HG03521 (cell line): ENCODE data around the gene CDK5R1.

Experiments
- ATAC-seq: cut with Tn5 transposase; IDR thresholded peaks from one replicate; pipeline ENCODE4 v1.9.1; 2021; ENCODE audit warnings: mild to moderate bottlenecking, moderate library complexity; ENCODE audit not compliant: unreplicated experiment

Gene CDK5R1

DNA sequence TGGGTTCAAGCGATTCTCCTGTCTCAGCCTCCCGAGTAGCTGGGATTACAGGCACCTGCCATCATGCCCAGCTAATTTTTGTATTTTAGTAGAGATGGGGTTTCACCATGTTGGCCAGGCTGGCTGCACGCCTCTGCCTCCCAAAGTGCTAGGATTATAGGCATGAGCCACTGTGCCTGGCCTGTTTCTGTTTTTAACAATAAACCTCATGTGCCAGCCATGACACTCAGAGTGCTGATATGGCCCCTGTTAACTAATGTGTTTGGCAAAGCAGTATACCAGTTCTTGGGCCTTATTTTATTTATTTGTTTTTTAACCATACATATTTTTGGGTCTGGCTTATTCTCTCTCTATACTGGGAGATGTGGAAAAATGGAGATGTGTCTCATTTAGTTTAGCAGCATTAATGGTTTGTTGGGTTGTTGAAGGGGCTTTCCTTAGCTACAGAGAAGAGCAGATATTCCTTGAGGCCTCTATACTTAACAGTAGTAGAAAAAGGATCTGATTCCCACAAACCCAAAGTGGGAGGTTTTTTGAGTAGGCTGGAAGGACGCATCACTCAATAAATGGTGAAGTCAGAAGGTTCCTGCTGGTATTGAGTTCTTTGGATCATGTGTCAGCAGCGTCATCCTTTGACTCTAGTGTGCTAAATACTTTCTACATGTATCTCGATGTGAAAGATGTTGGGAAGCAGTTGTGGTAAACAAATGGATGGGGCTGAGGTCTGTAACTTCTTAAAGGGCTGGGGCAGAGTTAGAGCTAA, 16.2 kb upstream of the CDK5R1 start:
- ATAC-seq, result no peak

GRCh38 chr17:32471652-32472051, 15.1 kb upstream of the CDK5R1 start:
- ATAC-seq, result no peak

DNA sequence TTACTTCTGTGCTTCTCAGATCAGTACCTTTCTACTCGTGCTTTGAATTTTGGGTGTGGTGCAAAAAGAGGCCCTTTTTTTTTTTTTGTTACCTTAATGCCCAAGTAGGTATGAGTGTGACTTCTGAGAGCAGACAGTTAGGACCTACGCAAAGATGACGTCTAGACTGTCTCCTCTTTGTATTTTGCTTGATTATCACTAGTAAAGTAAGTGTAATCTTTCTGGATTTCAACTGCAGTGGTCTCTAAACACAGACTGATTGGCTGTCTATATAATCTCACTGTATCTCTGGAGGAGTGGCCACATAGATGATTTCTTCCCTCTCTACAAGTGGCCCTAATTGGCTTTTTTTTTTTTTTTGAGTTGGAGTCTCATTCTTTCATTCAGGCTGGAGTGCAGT, 11.5 kb upstream of the CDK5R1 start:
- no peak for ATAC-seq

- ATAC-seq, result no peak
Measured at GRCh38 chr17:32477220-32477619, 9.6 kb upstream of the CDK5R1 start.

GRCh38 chr17:32479074-32479617, 7.6 kb upstream of the CDK5R1 start:
- ATAC-seq, result no peak

DNA sequence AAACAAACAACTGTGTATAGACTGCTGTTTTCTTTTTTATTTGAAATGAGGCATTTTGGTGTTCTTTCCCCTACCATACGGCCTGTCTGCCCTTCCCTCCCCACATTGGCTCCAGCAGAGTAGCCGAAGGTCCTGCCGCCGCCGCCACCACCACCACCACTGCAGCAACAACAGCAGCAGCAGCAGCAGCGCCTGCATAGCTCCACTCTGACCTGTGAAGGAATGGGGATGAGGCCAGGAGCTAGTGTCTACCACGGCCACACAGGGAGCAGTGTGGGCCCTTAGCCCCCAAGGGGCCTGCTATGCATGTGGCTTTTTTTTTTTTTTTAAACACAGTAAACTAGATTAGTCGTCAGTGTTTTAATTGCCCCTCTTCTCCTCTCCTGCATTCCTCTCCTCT, 5.6 kb upstream of the CDK5R1 start:
- no peak for ATAC-seq

- no peak for ATAC-seq
Measured at GRCh38 chr17:32482568-32483320, 4.0 kb upstream of the CDK5R1 start.

DNA sequence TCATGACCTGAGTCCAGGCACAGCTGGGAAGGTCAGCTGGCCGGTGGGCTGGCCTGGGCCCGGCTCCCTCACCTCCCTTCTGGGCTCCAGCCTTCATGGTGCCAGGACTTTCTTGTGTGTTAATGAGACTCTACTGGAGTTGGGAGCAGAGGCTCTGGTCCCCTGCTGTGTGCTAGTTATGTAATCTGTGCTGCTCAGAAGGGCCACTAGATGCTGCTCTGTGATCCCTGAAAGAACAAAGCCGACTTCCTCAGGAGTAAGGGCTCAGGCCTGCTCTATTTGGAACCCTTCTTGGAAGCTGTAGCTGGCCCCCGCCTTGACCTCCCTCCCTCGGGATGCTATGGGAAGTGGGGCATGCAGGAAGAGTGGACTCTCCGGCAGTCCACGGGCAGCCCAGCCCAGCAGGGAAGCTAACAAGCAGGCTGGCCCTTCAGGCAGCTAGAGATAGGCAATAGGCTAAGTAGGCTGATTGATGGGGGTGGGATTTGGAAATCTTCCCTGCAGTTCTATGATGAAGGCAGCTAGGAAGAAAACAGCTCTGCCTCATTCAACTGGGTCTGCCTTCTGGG, 3.3 kb upstream of the CDK5R1 start:
- no peak for ATAC-seq

GRCh38 chr17:32484041-32484461, 2.7 kb upstream of the CDK5R1 start:
- no peak for ATAC-seq

DNA sequence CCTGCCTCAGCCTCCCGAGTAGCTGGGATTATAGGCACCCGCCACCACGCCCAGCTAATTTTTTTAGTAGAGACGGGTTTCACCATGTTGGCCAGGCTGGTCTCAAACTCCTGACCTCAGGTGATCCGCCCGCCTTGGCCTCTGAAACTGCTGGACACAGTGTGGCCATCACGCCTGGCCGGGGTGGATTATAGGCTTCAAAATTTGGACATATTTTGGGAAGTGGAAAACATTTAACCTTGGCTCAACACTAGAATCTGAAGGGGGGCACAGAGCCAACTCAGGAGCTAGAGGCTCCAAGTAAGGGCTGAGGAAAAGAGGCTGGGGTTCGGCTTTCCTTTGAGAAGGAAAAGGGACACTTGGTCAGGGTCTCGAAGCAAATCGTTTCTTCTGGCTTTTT, 2.2 kb upstream of the CDK5R1 start:
- no peak for ATAC-seq

GRCh38 chr17:32485261-32486110, 1.3 kb upstream of the CDK5R1 start:
- ATAC-seq, result no peak

GRCh38 chr17:32486111-32486700, 587 bp upstream of the CDK5R1 start:
- ATAC-seq, result peak; percentile 45

DNA sequence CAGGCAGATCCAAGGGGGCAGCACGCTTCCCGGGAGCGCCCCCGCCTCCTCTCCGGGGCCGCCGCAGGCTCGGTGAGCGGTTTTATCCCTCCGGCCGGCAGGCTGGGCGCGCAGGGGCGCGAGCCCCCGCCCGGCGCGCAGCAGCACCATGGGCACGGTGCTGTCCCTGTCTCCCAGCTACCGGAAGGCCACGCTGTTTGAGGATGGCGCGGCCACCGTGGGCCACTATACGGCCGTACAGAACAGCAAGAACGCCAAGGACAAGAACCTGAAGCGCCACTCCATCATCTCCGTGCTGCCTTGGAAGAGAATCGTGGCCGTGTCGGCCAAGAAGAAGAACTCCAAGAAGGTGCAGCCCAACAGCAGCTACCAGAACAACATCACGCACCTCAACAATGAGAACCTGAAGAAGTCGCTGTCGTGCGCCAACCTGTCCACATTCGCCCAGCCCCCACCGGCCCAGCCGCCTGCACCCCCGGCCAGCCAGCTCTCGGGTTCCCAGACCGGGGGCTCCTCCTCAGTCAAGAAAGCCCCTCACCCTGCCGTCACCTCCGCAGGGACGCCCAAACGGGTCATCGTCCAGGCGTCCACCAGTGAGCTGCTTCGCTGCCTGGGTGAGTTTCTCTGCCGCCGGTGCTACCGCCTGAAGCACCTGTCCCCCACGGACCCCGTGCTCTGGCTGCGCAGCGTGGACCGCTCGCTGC, 832 bp downstream of the CDK5R1 start:
- no peak for ATAC-seq

GRCh38 chr17:32488177-32488542, 1.4 kb downstream of the CDK5R1 start:
- ATAC-seq, result no peak

DNA sequence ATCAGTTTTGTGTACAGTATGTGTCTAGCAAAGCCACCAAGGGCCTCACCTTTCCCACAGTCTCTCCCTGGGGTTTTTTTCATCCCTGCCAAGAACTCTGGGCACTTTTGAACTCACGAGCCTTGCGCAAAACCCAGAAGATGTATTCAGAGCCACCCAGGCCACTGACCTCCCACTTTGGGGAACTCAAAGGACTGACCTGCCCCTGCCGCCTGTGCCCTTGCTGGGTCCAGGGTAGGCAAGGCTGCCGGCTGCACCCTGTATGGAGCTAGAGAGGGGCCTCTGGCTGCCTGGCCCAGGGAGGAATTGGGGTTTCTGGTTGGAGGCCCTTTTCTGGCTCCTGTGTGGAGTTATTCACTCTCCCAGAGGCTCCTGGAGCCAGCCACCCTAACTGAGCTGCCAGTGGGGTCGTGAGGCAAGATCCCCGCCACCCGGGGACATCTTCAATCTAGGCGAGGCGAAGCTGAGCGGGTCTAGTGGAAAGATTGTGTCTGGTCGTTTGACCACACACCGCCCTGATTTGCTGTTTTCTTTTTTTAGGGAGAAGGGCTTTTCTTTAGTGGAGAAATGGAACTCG, 1.9 kb downstream of the CDK5R1 start:
- no peak for ATAC-seq

DNA sequence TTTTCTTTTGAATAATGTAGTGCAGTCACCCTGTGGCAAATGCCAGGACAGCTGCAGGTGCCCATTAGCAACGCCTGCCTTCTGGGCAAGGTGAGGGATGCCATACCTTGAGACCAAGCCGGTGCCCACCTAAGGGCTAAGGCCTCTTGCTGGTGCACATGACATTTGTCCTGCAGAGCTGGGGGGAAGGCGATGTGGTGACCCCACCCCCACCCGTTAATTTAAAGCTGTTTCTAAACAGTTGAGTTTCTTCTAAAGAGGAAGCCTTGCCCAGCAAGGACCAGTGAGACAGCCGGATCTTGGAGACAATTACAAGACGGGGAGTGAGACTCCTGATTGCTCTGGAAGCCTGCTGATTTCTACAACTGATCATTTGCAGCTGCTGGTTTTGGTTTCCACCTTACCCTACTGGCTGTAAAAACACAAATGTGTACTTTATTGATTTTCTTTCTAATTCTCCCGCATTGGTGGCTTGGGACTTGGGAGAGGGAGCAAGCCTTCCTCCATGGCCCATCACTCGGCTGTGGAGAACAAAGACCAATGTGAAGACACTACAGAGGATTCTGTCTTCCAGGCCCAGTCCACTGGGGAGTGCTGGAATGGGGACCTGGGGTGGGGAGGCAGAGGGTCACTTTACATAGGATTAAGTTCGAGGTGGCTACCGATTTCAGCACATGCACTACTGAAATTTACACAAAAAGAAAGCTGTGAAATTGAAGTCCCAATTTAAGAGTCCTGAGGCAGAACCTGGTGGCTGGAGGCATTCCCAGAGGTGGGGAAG, 2.7 kb downstream of the CDK5R1 start:
- ATAC-seq, result no peak

DNA sequence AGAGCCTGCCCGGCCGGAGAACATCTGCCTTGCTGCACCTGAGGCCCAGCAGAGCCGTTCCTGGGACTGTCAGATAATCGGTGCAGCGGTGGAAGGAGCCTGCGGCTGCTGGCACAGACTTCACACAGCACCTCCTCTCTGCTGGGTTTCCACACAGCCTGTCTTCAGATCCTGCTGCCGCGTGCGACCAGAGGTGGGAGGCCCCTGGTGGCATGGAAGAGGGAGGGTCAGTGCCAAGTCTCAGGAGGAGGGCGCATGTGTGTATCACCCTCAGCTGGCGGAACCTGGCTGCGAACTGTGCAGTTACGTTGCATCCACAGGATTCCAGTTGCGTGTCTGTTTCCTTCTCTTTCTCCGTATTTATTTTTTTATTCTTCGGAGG, 3.3 kb downstream of the CDK5R1 start:
- ATAC-seq, result no peak

- no peak for ATAC-seq
Measured at GRCh38 chr17:32491371-32492263, 4.8 kb downstream of the CDK5R1 start.
